A549 (cell line): ENCODE data around the gene TAOK3. TPM values are rescaled to one million over a fixed set of nuclear protein-coding genes. Genes with fewer than 3 reads are reported as not detected.

Source experiments
- ATAC-seq, 2 experiments: fragments of 200-7000 bp in 1 of 2; fragments of >200 bp in 1 of 2; cut with Nextera tagmentation in 1 of 2; cut with Tn5 transposase in 1 of 2; 3 replicates each; pipeline versions ENCODE4 v1.8.0 to v1.9.1; 2018 to 2020; ENCODE audit warnings: mild to moderate bottlenecking in 1 of 2, moderate library complexity in 1 of 2
- CTCF ChIA-PET: fragments of 300-600 bp; sonication (Branson Sonifier 250); formaldehyde crosslinking; extraction: SDS; loops from one replicate; lab custom pipeline; 2021; ENCODE audit warnings: antibody characterized with exemption, inconsistent platforms; lab: Yijun Ruan, JAX
- POLR2A ChIA-PET: fragments of 350-600 bp; formaldehyde crosslinking; extraction: SDS; loops from one replicate; lab custom pipeline; 2021; ENCODE audit warnings: antibody characterized with exemption, inconsistent platforms; lab: Yijun Ruan, JAX
- DNase-seq, 2 experiments: peaks; one replicate each; pipeline versions ENCODE4 v3.0.0 to v3.0.0-alpha.2; 2011 to 2016; ENCODE audit warnings: low read depth in 1 of 2, low spot score in 1 of 2
- FAIRE-seq: peaks from 2 replicates; lab custom pipeline; 2011; peaks lifted over from hg19 to GRCh38; lab: Jason Lieb, UNC
- H3K27ac ChIP-seq, 2 experiments: fragments of >200 bp; sonication (Bioruptor Twin); formaldehyde crosslinking; 3 replicates each; pipeline ENCODE4 v1.5.1; 2016 to 2017
- H3K4me1 ChIP-seq: fragments of >200 bp; sonication (Bioruptor Twin); formaldehyde crosslinking; 3 replicates; pipeline ENCODE4 v1.6.1; 2016
- H3K4me2 ChIP-seq: fragments of >200 bp; sonication (Bioruptor Twin); formaldehyde crosslinking; 3 replicates; pipeline ENCODE4 v1.6.1; 2016
- H3K4me3 ChIP-seq: fragments of >200 bp; sonication (Bioruptor Twin); formaldehyde crosslinking; 3 replicates; pipeline ENCODE4 v1.5.1; 2016
- H3K9me3 ChIP-seq: fragments of >200 bp; sonication (Bioruptor Twin); formaldehyde crosslinking; 3 replicates; pipeline ENCODE4 v1.6.1; 2016
- CEBPB ChIP-seq, 2 experiments: fragments of >200 bp in 1 of 2; sonication (Bioruptor Twin) in 1 of 2; formaldehyde crosslinking in 1 of 2; IDR thresholded peaks; 2 replicates each; pipeline ENCODE4 v1.6.1; 2012 to 2016
- CTCF ChIP-seq: fragments of >200 bp; sonication (Bioruptor Twin); formaldehyde crosslinking; IDR thresholded peaks from 3 replicates; pipeline ENCODE4 v1.5.1; 2016
- EHMT2 ChIP-seq: fragments of 200-600 bp; sonication (generic); IDR thresholded peaks from 2 replicates; pipeline ENCODE4 v1.6.1; 2016; ENCODE audit warnings: antibody characterized with exemption, low read depth, mild to moderate bottlenecking, moderate library complexity
- EP300 ChIP-seq, 2 experiments: fragments of >200 bp; sonication (Bioruptor Twin); formaldehyde crosslinking; IDR thresholded peaks; 2 replicates in 1 of 2; 3 replicates in 1 of 2; pipeline ENCODE4 v1.6.1; 2016 to 2017
- FOSB ChIP-seq: fragments of 250-450 bp; sonication (Bioruptor Pico); IDR thresholded peaks from 2 replicates; pipeline ENCODE4 v1.5.0; 2020; ENCODE audit warnings: mild to moderate bottlenecking, moderate library complexity
- HEYL ChIP-seq: fragments of 250-450 bp; sonication (Bioruptor Pico); IDR thresholded peaks from 2 replicates; pipeline ENCODE4 v1.8.0; 2021; ENCODE audit warnings: mild to moderate bottlenecking, moderate library complexity
- HOXB13 ChIP-seq: fragments of 250-450 bp; sonication (Bioruptor Pico); IDR thresholded peaks from 2 replicates; pipeline ENCODE4 v1.5.0; 2020; ENCODE audit warnings: low read depth, mild to moderate bottlenecking, moderate library complexity
- HOXB5 ChIP-seq: fragments of 250-450 bp; sonication (Bioruptor Pico); IDR thresholded peaks from 2 replicates; pipeline ENCODE4 v1.5.0; 2020; ENCODE audit warnings: mild to moderate bottlenecking, moderate library complexity
- MAFK ChIP-seq: fragments of 450-650 bp; IDR thresholded peaks from 2 replicates; pipeline ENCODE4 v1.6.1; 2014; ENCODE audit not compliant: partially characterized antibody
- NFE2L2 ChIP-seq: fragments of 150-350 bp; conservative IDR thresholded peaks from 2 replicates; pipeline ENCODE4 v1.6.1; 2014; ENCODE audit warnings: low read length
- NPAS2 ChIP-seq: fragments of 250-450 bp; sonication (Bioruptor Pico); IDR thresholded peaks from 2 replicates; pipeline ENCODE4 v1.8.0; 2022; ENCODE audit warnings: mild to moderate bottlenecking, moderate library complexity, borderline replicate concordance
- PHF8 ChIP-seq: fragments of 200-600 bp; sonication (generic); IDR thresholded peaks from 2 replicates; pipeline ENCODE4 v1.6.1; 2016; ENCODE audit warnings: low read depth, mild to moderate bottlenecking, antibody characterized with exemption, moderate library complexity, borderline replicate concordance
- POLR2A ChIP-seq: IDR thresholded peaks from 2 replicates; pipeline ENCODE4 v1.6.1; 2012; ENCODE audit warnings: mild to moderate bottlenecking, low read length
- POLR2AphosphoS2 ChIP-seq: conservative IDR thresholded peaks from 2 replicates; pipeline ENCODE4 v1.6.1; 2012; ENCODE audit warnings: low read length, improper control_type of control experiment, inconsistent platforms
- RARB ChIP-seq: fragments of 250-450 bp; sonication (Bioruptor Pico); IDR thresholded peaks from 2 replicates; pipeline ENCODE4 v1.8.0; 2021; ENCODE audit warnings: mild to moderate bottlenecking, moderate library complexity
- RCOR1 ChIP-seq: fragments of 150-350 bp; IDR thresholded peaks from 2 replicates; pipeline ENCODE4 v1.6.1; 2014; ENCODE audit warnings: antibody characterized with exemption, low read length, low read depth
- REST ChIP-seq: fragments of 200-600 bp; sonication (generic); IDR thresholded peaks from 2 replicates; pipeline ENCODE4 v1.6.1; 2016; ENCODE audit warnings: antibody characterized with exemption, mild to moderate bottlenecking, moderate library complexity
- RNF2 ChIP-seq: fragments of 200-600 bp; sonication (generic); IDR thresholded peaks from 2 replicates; pipeline ENCODE4 v1.6.1; 2016; ENCODE audit warnings: low read depth, mild to moderate bottlenecking, antibody characterized with exemption, moderate library complexity, borderline replicate concordance
- ZC3H11A ChIP-seq: fragments of 450-650 bp; IDR thresholded peaks from 2 replicates; pipeline ENCODE4 v1.6.1; 2014; ENCODE audit warnings: antibody characterized with exemption, mild to moderate bottlenecking
- WGBS: methylation state at CpG from one replicate; pipeline ENCODE4 v1.1.6; 2017; ENCODE audit errors: missing lambda C conversion rate; 5-methylcytosine and 5-hydroxymethylcytosine counted together
- polyA plus RNA-seq, 4 experiments: library from polyadenylated mRNA; depleted of rRNA in 3 of 4; stranded (reverse); fragments of >200 nt; fragmentation: RNase III in 1 of 4; extraction: RNeasy Plus Mini Kit Qiagen cat#74134 plus additional on column Dnase treatment in 1 of 4; gene quantifications; 2 replicates in 3 of 4; 3 replicates in 1 of 4; pipeline ENCODE4 v1.2.3, GENCODE V29; 2011 to 2017
- TF ChIP-seq, protein P1 (sequence below): fragments of >200 bp; sonication (Bioruptor Twin); formaldehyde crosslinking; IDR thresholded peaks from 2 replicates; pipeline ENCODE4 v1.6.1; 2016
- TF ChIP-seq, protein P2 (sequence below): fragments of 250-450 bp; sonication (Bioruptor Pico); IDR thresholded peaks from 2 replicates; pipeline ENCODE4 v1.5.0; 2020; ENCODE audit warnings: low read depth, mild to moderate bottlenecking, moderate library complexity

TAOK3 gene
- polyA plus RNA-seq, 2 of the 4 experiments (the other 2 are of a cell fraction), result 13.1 to 27.6 TPM

DNA sequence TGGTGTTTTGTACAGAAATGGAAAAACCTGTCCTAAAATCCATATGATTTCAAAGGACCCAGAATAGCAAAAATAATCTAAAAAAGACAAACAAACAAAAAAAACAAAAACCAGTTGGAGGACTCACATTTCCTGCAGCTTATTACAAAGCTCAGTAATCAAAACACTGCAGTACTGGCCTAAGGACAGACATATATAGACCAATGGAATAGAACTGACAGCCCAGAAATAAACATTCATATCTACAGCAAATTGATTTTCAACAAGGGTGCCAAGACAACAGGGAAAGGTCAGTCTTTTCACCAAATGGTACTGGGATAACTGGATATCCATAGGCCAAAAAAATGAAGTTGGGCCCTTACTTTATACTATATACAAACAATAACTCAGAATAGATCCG, 55.0 kb downstream of the TAOK3 start:
- WGBS, result 91% methylated on average over 1 of the region's 1 CpG
- ATAC-seq, result no peak
- CTCF ChIA-PET, result interaction anchor here (2.6 kb wide), 1 partner anchor 58 kb away, joined by 12 read pairs; the partner anchor contains the start of gene SUDS3
- TF ChIP-seq CTCF (no peak), REST (no peak), FOSB (CRISPR knock-in tag) (no peak), HOXB13 (no peak), POLR2AphosphoS2 (no peak), RNF2 (no peak), RCOR1 (no peak), RARB (CRISPR knock-in tag) (no peak), NFE2L2 (no peak), NPAS2 (CRISPR knock-in tag) (no peak), PHF8 (no peak), MAFK (no peak)
- TF ChIP-seq, protein P1, sequence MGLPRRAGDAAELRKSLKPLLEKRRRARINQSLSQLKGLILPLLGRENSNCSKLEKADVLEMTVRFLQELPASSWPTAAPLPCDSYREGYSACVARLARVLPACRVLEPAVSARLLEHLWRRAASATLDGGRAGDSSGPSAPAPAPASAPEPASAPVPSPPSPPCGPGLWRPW, result no peak
- TF ChIP-seq, all 56 proteins: peak for 0
- POLR2A ChIA-PET, result no interaction called here
- no peak overlapping the region for H3K4me2 ChIP-seq
- H3K4me3 ChIP-seq, result no peak overlapping the region
- H3K4me1 ChIP-seq, result no peaks in the 10 kb centered on the region
- H3K27ac ChIP-seq, result no peak overlapping the region
- no peaks in the 10 kb centered on the region for H3K9me3 ChIP-seq
- FAIRE-seq, result no peak
- DNase-seq, result no peak

DNA sequence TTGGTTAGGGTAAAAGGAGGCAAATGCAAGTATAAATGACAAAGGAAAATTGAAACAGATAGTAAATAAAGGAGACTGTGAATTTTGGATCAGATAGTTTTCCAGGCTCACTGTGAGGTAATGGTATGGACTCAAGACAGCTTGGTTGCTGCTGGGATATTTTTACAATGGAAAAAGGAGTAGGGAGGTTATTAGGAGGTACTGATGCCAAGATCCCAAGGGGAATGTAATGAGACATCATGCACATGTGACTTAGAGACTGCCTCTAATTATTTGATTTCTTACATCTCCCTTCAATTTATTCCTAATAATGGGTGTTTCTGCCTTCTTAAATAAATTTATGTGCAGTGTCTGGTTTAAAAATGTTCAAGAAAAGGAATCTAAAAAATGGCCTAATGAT, 56.9 kb downstream of the TAOK3 start:
- no peak overlapping the region for H3K27ac ChIP-seq
- ATAC-seq (no peak), FAIRE-seq (peak; percentile 32), DNase-seq (no peak)
- ChIA-PET CTCF (interaction anchor here (0.6 to 2.6 kb wide), 4 partner anchors 23 to 1978 kb away, joined by 3 to 12 read pairs (median 3); partner anchors contain the start of gene SUDS3), POLR2A (no interaction called here)
- no peak overlapping the region for H3K4me2 ChIP-seq
- TF ChIP-seq HOXB5 (CRISPR knock-in tag) (no peak), EHMT2 (no peak), EP300 (IDR thresholded peaks at IDR 0.05) (no peak), RCOR1 (no peak), POLR2A (no peak), POLR2AphosphoS2 (no peak), RARB (CRISPR knock-in tag) (no peak), CEBPB (IDR thresholded peaks at IDR 0.05) (no peak), HEYL (CRISPR knock-in tag) (no peak), ZC3H11A (no peak)
- TF ChIP-seq, protein P2, sequence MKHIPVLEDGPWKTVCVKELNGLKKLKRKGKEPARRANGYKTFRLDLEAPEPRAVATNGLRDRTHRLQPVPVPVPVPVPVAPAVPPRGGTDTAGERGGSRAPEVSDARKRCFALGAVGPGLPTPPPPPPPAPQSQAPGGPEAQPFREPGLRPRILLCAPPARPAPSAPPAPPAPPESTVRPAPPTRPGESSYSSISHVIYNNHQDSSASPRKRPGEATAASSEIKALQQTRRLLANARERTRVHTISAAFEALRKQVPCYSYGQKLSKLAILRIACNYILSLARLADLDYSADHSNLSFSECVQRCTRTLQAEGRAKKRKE (CRISPR knock-in tag), result no peak
- TF ChIP-seq, protein P1, result no peak
- H3K4me1 ChIP-seq, result peaks cover 4% of the 10 kb centered on the region; the same call in 1 of the 3 replicates
- H3K4me3 ChIP-seq, result no peak overlapping the region
- H3K9me3 ChIP-seq, result no peaks in the 10 kb centered on the region
